Stimulated activated naive CD4-positive, alpha-beta T cell treated with Interleukin-2 at 50 U/mL for 16 hours (primary cell): Measurements from ENCODE around the gene NTS.

Source experiments
- DNase-seq: peaks from one replicate; lab custom pipeline; 2025; lab: John Stamatoyannopoulos, UW

NTS gene

GRCh38 chr12:85874031-85874461 is at the start of gene NTS:
NTS (plus strand) TSS chr12:85874295; CDS start chr12:85874404, 109 bp downstream.
- DNase-seq = no peak

GRCh38 chr12:85825746-85826145 is 48.3 kb upstream of the NTS start:
- no peak for DNase-seq

GRCh38 chr12:85828576-85828975 is 45.5 kb upstream of the NTS start:
- DNase-seq = no peak

GRCh38 chr12:85829391-85829790 is 44.7 kb upstream of the NTS start:
- no peak for DNase-seq

GRCh38 chr12:85831327-85831990 is 42.6 kb upstream of the NTS start:
- no peak for DNase-seq

GRCh38 chr12:85833579-85833978 is 40.5 kb upstream of the NTS start:
- DNase-seq = no peak

- no peak for DNase-seq
Observed at GRCh38 chr12:85834378-85834777, 39.7 kb upstream of the NTS start.

GRCh38 chr12:85835426-85836196 is 38.5 kb upstream of the NTS start:
- no peak for DNase-seq

- DNase-seq = no peak
Observed at GRCh38 chr12:85836197-85837090, 37.7 kb upstream of the NTS start, which contains the start of gene RASSF9. RASSF9 (minus strand) TSS chr12:85836409; CDS start chr12:85836201, 208 bp downstream.

GRCh38 chr12:85843606-85844310 is 30.3 kb upstream of the NTS start:
- DNase-seq = no peak

GRCh38 chr12:85849344-85849743 is 24.8 kb upstream of the NTS start:
- no peak for DNase-seq

GRCh38 chr12:85855305-85855704 is 18.8 kb upstream of the NTS start:
- no peak for DNase-seq

GRCh38 chr12:85856966-85857365 is 17.1 kb upstream of the NTS start:
- DNase-seq = no peak

GRCh38 chr12:85865890-85866289 is 8.2 kb upstream of the NTS start:
- DNase-seq = no peak

GRCh38 chr12:85866986-85867776 is 6.9 kb upstream of the NTS start:
- no peak for DNase-seq

GRCh38 chr12:85872497-85873091 is 1.5 kb upstream of the NTS start:
- DNase-seq = no peak

- DNase-seq = no peak
Observed at GRCh38 chr12:85877459-85877858, 3.4 kb downstream of the NTS start.

- DNase-seq = no peak
Observed at GRCh38 chr12:85883763-85884162, 9.7 kb downstream of the NTS start.

- DNase-seq = no peak
Observed at GRCh38 chr12:85894653-85895052, 20.6 kb downstream of the NTS start.

- no peak for DNase-seq
Observed at GRCh38 chr12:85920324-85920947, 46.3 kb downstream of the NTS start.
